Measurements from ENCODE around the gene LVRN.
"Not testable (repeated sequence)": the region's sequence is repeated elsewhere in the genome, so short reads cannot be mapped to it uniquely, and the experiment has no call there.

LVRN gene
- total RNA-seq = 0 to 4.3 (median 0.05) reads per million in 17 experiments

GRCh38 chr5:115962239-115962564 lies at the start of gene LVRN:
LVRN (plus strand) TSS chr5:115962475; CDS start chr5:115962618, 143 bp downstream.
- no peak for DNase-seq

- not testable (repeated sequence) for DNase-seq
These were observed 48.5 kb upstream of the LVRN start for GRCh38 chr5:115913623-115914400.

GRCh38 chr5:115920171-115920725 lies 42.0 kb upstream of the LVRN start:
- DNase-seq = no peak

- not testable (repeated sequence) for DNase-seq
These were observed 33.5 kb upstream of the LVRN start for GRCh38 chr5:115928578-115929407.

- not testable (repeated sequence) for DNase-seq
These were observed 32.1 kb upstream of the LVRN start for GRCh38 chr5:115930171-115930570.

- no peak for DNase-seq
These were observed 31.5 kb upstream of the LVRN start for GRCh38 chr5:115930630-115931337.

- DNase-seq = no peak
These were observed 29.3 kb upstream of the LVRN start for GRCh38 chr5:115932991-115933390.

GRCh38 chr5:115934388-115934974 lies 27.8 kb upstream of the LVRN start:
- no peak for DNase-seq

GRCh38 chr5:115936031-115936430 lies 26.2 kb upstream of the LVRN start:
- no peak for DNase-seq

- DNase-seq = no peak
These were observed 23.2 kb upstream of the LVRN start for GRCh38 chr5:115939059-115939458.

GRCh38 chr5:115940080-115940810 lies 22.0 kb upstream of the LVRN start:
- DNase-seq = no peak

GRCh38 chr5:115941051-115941675 lies 21.1 kb upstream of the LVRN start:
- DNase-seq = peak; percentile 5 to 55 (median 38)

- no peak for DNase-seq
These were observed 17.8 kb upstream of the LVRN start for GRCh38 chr5:115944501-115944900.

- no peak for DNase-seq
These were observed 15.6 kb upstream of the LVRN start for GRCh38 chr5:115946655-115947054.

- DNase-seq = no peak
These were observed 15.0 kb upstream of the LVRN start for GRCh38 chr5:115947260-115947659.

GRCh38 chr5:115948091-115948534 lies 14.2 kb upstream of the LVRN start:
- DNase-seq = peak in 3 of 4 experiments; percentile 16 to 30 (median 16)

- no peak for DNase-seq
These were observed 13.2 kb upstream of the LVRN start for GRCh38 chr5:115949096-115949495.

- no peak for DNase-seq
These were observed 9.7 kb upstream of the LVRN start for GRCh38 chr5:115952588-115952987.

GRCh38 chr5:115954144-115954543 lies 8.1 kb upstream of the LVRN start:
- no peak for DNase-seq

- no peak for DNase-seq
These were observed 5.3 kb upstream of the LVRN start for GRCh38 chr5:115956957-115957356.

Data from suppressor macrophage (primary cell).